NCI-H526 treated with DMSO at 0.1 percent for 48 hours (cell line): ENCODE measurements around the gene PARVG.

Source experiments
- DNase-seq: peaks from one replicate; lab custom pipeline; 2025; lab: John Stamatoyannopoulos, UW

Gene PARVG

GRCh38 chr22:44154436-44154942 is 26.2 kb upstream of the PARVG start:
- DNase-seq: no peak

GRCh38 chr22:44155115-44155514 is 25.6 kb upstream of the PARVG start:
- no peak for DNase-seq

- no peak for DNase-seq
These were observed 22.7 kb upstream of the PARVG start for GRCh38 chr22:44157916-44158618.

GRCh38 chr22:44158816-44159215 is 21.9 kb upstream of the PARVG start:
- DNase-seq: no peak

GRCh38 chr22:44159221-44159620 is 21.5 kb upstream of the PARVG start:
- no peak for DNase-seq

- DNase-seq: no peak
These were observed 20.9 kb upstream of the PARVG start for GRCh38 chr22:44159811-44160210.

GRCh38 chr22:44160421-44160820 is 20.3 kb upstream of the PARVG start:
- no peak for DNase-seq

- no peak for DNase-seq
These were observed 19.1 kb upstream of the PARVG start for GRCh38 chr22:44161673-44162072.

GRCh38 chr22:44162960-44163359 is 17.8 kb upstream of the PARVG start:
- no peak for DNase-seq

GRCh38 chr22:44163536-44163935 is 17.2 kb upstream of the PARVG start:
- no peak for DNase-seq

- no peak for DNase-seq
These were observed 16.7 kb upstream of the PARVG start for GRCh38 chr22:44164031-44164430.

GRCh38 chr22:44165286-44165874 is 15.3 kb upstream of the PARVG start:
- no peak for DNase-seq

- no peak for DNase-seq
These were observed 14.0 kb upstream of the PARVG start for GRCh38 chr22:44166498-44167276.

- DNase-seq: no peak
These were observed 13.2 kb upstream of the PARVG start for GRCh38 chr22:44167501-44167900.

- DNase-seq: no peak
These were observed 12.5 kb upstream of the PARVG start for GRCh38 chr22:44168206-44168605.

- DNase-seq: no peak
These were observed 10.3 kb upstream of the PARVG start for GRCh38 chr22:44170470-44170869.

- DNase-seq: no peak
These were observed 9.2 kb upstream of the PARVG start for GRCh38 chr22:44171561-44171960.

GRCh38 chr22:44172370-44173108 is 8.2 kb upstream of the PARVG start:
- DNase-seq: no peak

GRCh38 chr22:44173154-44173553 is 7.6 kb upstream of the PARVG start:
- no peak for DNase-seq

GRCh38 chr22:44175676-44176075 is 5.0 kb upstream of the PARVG start:
- no peak for DNase-seq

GRCh38 chr22:44179196-44179988 is 1.3 kb upstream of the PARVG start:
- DNase-seq: no peak
